HG03097 (cell line): Measurements from ENCODE around the gene SNX32.

ENCODE experiments used
- ATAC-seq: cut with Tn5 transposase; IDR thresholded peaks from one replicate; pipeline ENCODE4 v1.9.1; 2021; ENCODE audit not compliant: unreplicated experiment, low FRiP score

Gene SNX32

DNA sequence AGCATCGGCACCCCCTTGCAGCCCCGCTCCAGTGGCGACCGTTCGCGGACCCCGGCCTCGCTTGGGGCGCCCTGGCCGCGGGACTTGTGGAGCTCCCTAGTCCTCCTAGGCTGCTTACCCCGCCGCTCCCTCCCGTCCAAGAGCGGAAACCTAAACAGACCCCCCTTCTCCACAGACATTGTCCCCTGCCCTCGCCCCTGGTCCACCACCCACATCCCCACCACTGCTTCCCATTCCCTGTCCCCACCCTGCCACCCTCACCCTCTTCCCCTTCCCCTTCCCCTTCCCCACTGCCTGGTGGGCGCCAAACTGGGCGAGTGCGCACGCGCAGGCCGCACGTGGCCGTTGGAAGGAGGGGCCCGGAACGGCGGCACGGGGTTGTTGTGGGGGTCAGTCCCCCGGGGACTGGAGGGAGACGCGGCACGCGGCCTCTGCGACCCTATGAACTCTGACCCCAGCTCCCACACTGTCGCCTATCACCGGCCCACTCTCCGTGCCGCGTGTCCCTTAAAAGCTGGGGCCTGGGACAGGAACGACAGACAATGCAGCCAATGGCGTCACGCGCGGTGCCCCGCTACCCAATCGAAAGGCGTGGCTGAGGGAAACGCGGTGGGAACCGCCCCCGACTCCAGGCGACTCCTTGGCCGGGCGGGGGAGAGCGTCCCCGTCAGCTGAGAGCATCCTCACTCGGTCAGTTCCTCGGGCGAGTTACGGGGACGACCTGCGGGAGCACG, at the start of gene SNX32:
Gene SNX32 (plus strand): TSS at position 667 of the 734 bp plus-strand sequence. CDS start 103 bp downstream, outside the sequence.
- peak; percentile 68 for ATAC-seq

DNA sequence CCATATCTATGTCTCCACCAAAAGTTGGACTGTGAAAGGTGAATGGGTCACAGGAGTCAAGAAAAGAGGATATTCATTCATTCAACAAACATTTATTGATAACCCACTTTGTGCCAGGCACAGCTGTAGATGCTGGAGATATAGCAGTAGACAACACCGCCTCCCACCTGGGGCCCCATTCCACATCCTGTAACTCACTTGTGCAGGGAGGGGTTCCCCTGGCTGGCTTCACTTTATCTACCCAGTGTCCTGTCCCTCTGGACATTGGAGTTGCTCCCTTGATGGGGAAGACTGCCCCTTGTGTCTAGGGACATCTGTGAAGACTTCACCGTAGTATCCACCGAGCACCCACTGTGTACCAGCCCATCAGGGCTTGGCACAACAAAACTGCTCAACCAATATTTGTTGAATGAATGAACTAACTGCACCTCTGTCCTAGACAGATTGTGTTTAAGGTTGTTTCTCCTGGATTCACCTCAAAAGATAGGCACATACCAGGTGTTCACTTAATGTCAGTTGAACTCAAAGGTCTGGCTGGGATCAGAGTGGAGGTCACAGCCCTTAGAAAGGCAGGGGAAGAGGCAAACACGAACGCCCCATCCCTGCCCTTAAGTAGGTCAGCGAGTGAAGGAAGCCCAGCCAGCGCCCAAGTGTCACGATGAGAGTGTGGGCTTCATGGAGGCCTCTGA, 48.3 kb upstream of the SNX32 start:
- ATAC-seq: no peak

DNA sequence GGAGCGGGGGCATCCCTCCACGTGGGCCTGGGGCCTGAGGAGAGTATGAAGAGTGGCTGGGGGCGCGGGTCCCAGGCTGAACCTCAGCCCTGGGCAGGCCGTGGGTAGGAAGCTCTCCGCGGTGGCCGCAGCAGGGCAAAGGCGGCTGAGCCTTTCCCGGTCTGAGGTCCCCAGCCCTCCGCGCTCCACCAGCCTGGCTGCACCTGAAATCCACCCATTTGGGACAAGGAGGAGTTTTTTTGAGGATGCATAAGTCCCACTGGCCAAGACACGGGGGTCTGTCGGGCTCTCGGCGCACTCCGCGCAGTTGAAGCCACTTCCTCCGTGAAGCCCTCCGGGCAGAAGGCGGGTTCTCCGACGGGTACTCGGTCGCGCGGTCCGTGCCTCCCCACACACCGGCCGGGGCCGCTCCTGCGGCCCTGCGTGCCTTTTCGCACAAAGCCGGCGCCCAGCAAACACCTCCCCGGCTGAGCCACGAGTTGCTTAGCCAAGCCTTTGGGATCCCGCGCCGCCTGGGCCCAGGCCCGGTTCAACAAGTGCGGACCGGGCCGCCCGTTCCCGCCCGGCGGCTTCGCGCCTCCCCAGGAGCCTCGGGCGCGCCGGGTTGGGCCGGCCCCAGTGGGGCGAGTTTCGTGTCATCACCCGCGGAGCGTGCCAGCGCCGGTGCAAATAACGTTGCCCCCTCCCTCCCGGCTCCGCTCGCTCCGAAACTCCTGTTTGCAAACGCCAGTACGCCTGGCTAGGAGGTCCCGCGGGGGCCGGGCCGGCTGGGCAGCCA, 47.6 kb upstream of the SNX32 start:
- ATAC-seq: no peak

DNA sequence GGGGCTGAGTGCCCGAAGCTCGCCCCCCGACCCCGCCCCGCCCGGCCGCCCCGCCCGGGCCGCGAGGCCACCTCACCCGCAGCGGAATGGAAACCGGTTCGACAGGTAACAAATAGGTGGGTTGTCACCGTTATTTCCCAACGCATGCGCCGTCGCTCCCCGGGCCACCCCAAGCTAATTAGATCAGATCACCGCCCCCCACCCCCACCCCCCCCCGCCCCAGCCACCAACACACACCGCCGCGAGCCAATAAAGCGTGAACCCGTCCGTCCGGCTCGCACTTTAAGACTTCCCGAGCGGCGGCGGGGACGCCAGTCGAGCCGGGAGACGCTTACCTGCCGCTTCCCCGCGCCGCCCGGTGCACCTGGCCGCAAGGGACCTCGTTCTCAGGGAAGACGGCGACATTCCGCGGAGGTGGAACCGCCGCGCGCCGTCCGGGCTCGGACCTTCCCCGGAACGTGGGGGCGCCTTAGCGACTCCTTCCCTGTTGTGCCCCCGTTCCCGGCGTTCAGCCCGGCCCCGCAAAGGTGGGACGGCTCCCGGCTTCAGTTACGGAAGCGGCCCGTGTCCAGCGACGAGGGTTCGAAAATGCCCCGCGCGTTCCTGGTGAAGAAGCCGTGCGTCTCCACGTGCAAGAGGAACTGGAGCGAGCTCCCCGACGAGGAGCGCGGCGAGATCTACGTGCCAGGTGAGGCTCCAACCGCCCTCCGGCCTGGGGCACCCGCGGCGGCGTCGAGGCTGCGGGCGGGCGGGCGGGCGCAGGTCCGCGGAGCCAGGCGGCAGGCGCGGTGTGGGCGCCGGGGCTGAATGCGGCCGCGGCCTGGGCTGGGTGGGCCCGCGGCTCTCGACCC, 46.8 kb upstream of the SNX32 start, which contains the start of gene OVOL1:
Gene OVOL1 (plus strand): TSS at position 278 of the 851 bp plus-strand sequence. CDS start 311 bp downstream, at position 589.
- ATAC-seq: no peak

DNA sequence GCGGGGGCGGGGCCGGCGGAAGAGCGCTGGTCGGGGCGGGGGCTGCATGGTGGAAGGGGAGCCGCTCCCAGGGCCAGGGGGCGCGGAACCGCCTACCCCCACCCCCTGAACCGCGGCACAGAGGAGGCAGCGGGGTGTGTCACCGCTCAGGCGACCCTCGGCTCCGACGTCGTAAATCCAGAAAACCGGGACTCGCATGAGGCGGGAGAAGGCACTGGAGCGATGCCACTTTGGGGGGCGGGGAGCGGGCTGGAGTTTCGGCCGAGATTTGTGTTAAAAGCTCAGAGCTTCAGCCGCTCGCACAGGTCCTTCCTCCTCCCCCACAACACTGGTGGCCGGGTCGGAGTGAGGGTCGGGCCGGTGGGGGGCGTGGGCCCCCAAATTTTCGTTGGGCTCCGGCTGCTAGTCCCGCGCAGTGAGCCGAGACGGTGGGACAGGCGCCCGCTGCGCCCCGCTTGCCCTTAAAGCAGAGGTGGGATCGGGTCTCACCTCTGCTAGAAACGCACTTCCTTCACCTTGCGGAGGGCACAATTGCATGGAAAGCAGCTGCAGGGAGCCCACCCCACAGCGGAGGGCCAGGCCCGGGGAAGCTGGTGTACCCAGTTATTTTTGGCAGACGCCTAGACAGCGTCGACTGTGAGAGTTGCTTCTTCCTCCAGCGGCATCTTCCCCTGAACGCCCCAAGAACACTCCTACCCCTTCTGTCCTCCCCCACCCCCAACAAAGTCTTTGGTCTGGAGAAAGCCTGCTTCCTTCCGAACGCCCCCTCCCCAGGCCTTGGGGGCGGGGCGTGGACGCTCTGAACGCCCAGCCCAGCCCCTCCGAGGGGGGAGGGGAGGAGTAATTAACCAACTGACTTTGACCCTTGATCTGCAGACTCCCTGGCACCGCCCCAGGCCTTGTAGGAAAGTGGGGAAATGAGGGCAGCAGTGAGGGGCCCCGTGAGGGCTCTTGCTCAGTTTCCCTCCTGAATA, 45.8 kb upstream of the SNX32 start:
- no peak for ATAC-seq

DNA sequence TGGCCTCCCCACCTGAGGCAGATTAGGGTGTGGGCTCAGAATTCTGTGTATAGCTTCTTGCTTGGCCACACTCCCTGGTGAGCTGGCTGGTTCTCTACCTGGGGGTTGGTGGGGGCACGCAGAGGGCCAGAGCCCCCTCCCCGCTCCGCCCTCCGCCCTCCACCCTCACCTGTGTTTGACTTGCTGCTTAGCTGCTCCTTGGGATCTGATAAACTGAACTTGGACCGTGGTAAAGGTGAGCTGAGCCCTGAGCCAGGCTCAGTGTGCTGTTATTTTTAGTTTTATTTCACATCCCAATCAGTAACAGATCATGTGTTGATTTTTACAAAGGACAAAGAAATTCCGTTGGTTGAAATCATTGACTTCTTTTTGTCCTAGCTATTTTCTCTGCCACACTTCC, 44.9 kb upstream of the SNX32 start:
- no peak for ATAC-seq

DNA sequence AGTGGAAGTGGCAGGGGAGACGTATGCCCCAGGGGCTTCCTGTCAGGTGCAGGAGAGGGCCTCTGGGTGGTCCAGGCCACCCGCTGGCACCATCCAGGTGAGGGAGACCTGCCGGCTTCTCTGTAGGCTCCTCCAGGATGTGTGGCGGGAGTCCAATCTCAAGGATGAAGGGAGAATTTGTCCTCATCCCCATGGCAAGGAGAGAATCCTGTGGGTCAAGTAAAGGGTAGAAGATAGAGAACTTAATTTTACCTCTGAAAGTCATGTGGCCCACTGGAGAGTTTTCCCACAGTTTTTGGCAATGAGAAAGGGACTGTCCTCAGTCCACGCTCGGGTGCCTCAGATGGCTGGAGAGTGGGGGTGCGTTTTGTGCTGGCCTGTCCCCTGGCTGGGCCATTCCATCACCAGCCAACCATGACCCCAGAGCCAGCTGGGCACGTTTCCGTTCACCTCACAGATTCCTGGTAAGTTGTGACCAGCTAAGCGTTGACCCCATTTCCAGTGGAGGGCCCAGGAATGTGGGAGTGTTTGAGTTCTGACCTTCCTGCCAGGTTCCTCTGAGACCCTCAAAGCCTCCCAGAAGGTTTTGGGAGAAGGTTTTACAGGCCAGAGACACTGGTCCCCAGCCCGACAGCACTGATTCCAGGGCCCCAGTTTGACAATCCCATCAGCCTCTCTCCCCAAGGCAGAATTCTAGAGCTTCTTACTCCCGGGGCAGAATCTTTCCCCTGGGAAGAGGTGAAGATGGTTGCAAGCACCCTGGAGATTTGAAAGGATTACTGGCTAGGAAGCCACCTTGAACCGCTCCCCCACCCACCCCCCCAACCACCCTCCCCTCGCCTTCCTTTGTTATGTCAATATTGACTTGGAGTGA, 44.3 kb upstream of the SNX32 start:
- no peak for ATAC-seq

DNA sequence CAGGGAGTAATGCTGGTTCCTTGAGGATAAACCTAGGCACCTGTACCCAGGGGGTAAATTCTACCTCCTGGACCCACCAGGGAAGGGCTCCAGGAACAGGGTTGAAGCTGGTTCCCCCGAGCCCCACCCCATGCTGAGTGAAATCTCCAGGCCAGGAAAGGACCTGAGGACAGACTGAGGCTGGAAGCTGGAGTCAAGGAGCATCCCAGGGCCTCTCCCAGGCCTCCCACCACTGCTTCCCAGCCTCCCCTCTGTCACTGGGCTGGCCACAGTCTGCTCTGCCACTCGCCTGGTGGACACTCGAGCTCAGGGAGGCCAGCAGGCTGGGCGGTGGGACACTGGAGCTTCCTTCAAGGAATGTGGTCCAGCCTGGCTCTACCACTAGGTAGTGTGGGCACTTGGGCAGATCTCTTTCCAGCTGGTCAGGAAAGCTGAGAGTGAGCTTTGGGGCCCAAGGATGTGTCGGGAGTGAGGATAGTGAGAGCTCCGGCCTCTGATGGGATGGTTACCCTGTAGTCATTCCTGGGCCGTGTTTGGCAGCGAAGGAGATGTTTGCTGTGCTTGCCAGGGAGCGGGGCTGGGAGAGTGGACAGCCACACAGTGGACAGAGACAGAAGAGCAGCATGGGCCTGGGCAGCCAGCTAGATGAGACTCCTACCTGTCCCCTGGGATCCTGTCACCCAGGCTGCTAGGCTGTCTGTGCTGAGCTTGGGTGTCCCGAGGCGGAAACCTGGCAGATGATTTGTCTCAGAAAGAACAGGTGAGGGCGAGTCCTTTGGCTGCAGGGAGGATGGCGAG, 43.5 kb upstream of the SNX32 start:
- ATAC-seq: no peak

DNA sequence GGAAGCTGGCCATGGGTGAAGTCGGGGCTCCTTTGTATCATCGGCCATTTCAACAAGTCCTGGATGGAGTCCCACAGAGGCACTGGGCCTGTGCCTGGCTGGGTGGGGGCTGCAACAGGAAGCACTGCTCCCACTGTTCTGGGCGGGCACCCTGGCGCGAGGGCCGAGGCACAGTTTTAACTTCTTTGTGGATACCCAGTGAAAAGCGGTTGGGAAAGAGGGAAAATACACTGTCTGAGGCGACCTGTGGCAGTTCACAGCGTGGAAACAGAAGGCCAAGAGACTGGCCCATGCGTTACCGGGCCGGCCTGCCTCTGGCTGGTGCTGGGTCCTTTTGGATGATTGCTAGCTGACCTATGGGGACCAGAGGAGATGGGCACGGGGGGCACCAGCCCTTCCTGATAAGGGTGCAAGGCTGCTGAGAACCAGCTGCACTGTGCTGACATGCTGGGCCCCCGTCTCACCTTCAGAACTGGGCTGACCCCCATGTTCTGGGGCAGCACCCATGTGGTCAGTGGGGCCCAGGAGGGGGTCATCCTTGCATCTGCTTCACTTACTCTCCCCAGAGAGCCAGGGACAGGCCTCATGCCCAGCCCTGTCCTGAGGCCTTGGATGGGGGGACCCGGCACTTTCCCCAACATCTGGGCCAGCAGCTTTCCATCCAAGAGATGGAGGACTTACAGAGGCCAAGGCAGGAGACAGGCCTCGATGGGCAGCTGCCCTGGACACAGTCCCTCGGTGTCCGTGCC, 42.7 kb upstream of the SNX32 start:
- ATAC-seq: no peak

DNA sequence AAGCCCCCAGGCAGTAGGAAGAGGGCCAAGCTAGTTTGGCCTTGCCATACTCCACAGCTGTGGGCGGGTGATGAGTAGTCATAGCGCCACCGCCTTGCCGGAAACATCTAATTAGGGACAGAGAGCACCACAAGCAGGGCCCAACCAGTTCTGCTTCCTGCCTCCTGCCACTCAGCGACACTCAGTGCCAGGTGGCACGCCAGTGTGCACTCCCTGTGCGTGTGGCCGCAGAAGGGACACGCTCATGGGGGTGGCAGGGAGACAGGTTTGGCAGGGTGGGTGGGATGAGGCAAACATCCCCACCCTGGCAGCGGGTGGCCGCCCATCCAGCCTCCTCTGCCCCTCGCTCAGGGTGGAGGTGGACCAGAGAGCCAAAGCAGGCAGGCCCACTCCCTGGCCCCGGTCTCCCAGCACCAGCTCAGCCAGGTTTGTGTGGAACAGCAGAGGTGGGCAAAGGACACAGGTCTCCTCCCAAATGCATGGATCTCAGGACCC, 42.0 kb upstream of the SNX32 start:
- peak; percentile 76 for ATAC-seq

DNA sequence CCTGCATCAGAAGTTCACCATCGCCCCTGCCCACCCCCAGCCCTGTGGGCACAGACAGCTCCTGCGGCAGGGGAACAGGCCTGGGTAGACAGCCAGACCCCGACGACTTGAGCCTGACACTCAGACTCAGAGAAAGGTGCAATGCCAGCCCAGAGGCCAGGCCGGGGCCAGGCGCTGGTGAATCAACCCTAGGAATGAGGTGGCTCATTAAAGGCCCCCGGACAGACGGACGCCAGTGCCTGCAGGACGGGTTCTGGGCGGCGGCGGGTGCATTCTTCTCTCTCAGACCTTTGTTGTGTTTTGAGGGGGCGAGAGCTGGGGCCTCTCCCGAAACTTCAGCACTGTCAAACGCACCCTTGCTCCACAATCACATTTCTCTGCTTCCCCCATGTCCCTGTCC, 41.3 kb upstream of the SNX32 start:
- no peak for ATAC-seq

DNA sequence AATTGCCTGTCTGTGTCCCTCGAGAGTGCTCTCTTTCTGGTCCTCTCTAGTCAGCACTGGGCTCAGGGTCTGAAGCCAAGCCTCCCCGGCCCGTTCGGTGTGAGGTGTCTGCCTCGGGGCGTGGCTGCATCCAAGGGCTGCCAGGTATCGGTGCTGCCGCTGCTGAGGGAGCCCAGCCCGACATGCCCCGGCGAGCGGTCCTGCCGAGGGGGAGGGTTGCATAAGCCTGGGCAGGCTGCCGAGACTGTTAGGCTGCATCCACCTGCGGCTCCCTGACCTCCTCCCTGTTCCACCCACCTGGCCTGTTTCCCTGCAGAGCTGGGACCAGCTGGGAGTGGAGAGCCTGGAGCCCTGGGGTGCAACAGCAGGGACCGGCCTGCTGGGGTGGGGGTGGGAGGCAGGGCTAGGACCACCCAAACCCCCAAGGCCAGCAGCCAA, 40.6 kb upstream of the SNX32 start:
- no peak for ATAC-seq

DNA sequence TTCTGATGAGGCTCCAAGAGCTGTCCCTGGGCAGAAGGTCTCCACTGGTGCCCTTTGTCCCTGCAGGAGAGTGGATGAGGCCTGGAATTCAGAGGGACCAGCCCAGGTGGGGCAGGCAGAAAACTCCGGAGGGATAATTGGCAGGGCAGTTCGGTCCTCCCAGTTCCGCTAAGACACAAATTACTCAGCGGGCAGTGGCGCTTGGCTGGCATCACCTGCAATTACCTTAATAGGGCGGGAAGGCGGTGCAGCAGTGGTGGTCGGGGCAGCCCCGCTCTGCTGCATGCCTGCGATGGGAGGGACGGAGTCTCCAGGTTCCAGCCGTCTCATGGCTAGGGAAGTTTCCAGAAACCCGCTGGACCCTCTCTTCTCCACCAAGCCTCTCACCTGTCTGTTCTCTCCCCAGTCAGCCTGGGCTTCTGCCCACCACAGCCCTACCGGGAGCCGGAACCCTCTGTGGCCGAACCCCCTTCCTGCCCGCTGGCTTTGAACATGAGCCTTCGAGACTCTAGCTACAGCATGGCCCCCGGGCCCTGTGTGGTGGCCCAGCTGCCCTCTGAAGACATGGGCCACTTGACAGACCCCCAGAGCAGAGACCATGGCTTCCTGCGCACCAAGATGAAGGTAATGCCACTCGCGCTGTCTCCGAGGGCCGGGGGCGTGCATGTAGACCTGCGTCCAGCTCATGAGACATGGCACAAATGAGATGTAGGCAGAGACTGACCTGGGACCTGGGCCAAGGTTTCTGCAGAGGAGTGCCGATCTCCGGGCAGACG, 40.0 kb upstream of the SNX32 start:
- ATAC-seq: no peak

DNA sequence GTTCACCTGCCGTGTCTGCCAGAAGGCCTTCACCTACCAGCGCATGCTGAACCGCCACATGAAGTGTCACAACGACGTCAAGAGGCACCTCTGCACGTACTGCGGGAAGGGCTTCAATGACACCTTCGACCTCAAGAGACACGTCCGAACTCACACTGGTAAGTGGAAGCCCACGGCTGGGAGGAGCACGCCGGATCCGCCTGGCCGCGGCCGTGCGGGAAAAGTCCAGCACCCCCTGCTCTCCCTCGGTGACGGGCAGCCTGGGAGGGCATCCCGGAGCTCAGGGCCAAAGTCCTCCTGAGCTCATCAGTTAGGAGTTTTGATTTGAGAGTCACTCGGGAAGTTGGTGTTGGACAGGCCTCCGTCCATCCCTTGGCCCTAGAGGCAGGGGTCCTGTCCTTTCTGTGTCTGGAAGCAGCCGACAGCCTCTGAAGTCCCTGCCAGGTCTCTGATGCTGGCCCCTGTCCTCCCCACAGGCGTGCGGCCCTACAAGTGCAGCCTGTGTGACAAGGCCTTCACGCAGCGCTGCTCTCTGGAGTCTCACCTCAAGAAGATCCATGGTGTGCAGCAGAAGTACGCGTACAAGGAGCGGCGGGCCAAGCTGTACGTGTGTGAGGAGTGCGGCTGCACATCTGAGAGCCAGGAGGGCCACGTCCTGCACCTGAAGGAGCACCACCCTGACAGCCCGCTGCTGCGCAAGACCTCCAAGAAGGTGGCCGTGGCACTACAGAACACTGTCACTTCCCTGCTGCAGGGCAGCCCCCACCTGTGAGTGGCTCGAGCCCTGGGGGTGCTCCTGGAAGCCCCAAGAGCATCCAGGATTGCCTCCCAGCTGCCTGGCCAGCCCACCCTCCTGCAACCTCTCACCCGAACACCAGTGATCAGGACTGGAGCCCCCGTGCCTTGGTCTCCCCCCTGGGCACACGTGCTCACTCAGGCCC, 38.9 kb upstream of the SNX32 start:
- no peak for ATAC-seq
